GM21723 (cell line): ENCODE measurements around the gene MPO.

ENCODE experiments used
- ATAC-seq: cut with Tn5 transposase; IDR thresholded peaks from one replicate; pipeline ENCODE4 v1.9.1; 2021; ENCODE audit warnings: mild to moderate bottlenecking, moderate library complexity; ENCODE audit not compliant: unreplicated experiment

MPO gene

GRCh38 chr17:58265902-58266875, 14.5 kb downstream of the MPO start:
- ATAC-seq: no peak

GRCh38 chr17:58265271-58265670, 15.5 kb downstream of the MPO start:
- ATAC-seq: no peak

GRCh38 chr17:58264407-58265103, 16.2 kb downstream of the MPO start:
- no peak for ATAC-seq

- ATAC-seq: no peak
Observed at GRCh38 chr17:58263773-58264172, 17.0 kb downstream of the MPO start.

GRCh38 chr17:58262149-58262548, 18.6 kb downstream of the MPO start:
- no peak for ATAC-seq

GRCh38 chr17:58254803-58255202, 25.9 kb downstream of the MPO start:
- ATAC-seq: no peak

GRCh38 chr17:58253082-58253481, 27.7 kb downstream of the MPO start:
- ATAC-seq: no peak

GRCh38 chr17:58252141-58252540, 28.6 kb downstream of the MPO start:
- no peak for ATAC-seq

GRCh38 chr17:58250344-58251011, 30.3 kb downstream of the MPO start:
- no peak for ATAC-seq

- no peak for ATAC-seq
Observed at GRCh38 chr17:58249270-58250133, 31.2 kb downstream of the MPO start.

GRCh38 chr17:58248955-58249269, 31.8 kb downstream of the MPO start:
- ATAC-seq: no peak

- no peak for ATAC-seq
Observed at GRCh38 chr17:58247511-58248363, 33.0 kb downstream of the MPO start.

GRCh38 chr17:58246781-58247180, 34.0 kb downstream of the MPO start:
- no peak for ATAC-seq

- no peak for ATAC-seq
Observed at GRCh38 chr17:58246104-58246740, 34.5 kb downstream of the MPO start.

- no peak for ATAC-seq
Observed at GRCh38 chr17:58245428-58246103, 35.2 kb downstream of the MPO start.

GRCh38 chr17:58244963-58245362, 35.8 kb downstream of the MPO start:
- ATAC-seq: no peak

GRCh38 chr17:58242171-58242784, 38.5 kb downstream of the MPO start:
- ATAC-seq: no peak

- no peak for ATAC-seq
Observed at GRCh38 chr17:58239987-58240386, 40.7 kb downstream of the MPO start.
